DMS79 (cell line): ENCODE results near the gene ZNF865.

ENCODE experiments used
- DNase-seq: peaks from one replicate; lab custom pipeline; 2025; lab: John Stamatoyannopoulos, UW

Gene ZNF865

GRCh38 chr19:55644842-55645511, 39.5 kb downstream of the ZNF865 start:
- peak; percentile 56 for DNase-seq

- DNase-seq = no peak
Measured at GRCh38 chr19:55645512-55645881, 40.0 kb downstream of the ZNF865 start.

GRCh38 chr19:55646889-55647731, 41.7 kb downstream of the ZNF865 start:
- peak; percentile 27 for DNase-seq

- peak; percentile 77 for DNase-seq
Measured at GRCh38 chr19:55647732-55648584, 42.5 kb downstream of the ZNF865 start, which contains the start of gene CCDC106. CCDC106 (plus strand) TSS chr19:55648212; CDS start chr19:55649047, 835 bp downstream.

- no peak for DNase-seq
Measured at GRCh38 chr19:55648585-55649267, 43.3 kb downstream of the ZNF865 start.

GRCh38 chr19:55649268-55650125, 44.0 kb downstream of the ZNF865 start:
- DNase-seq = no peak

GRCh38 chr19:55650126-55650557, 44.7 kb downstream of the ZNF865 start:
- no peak for DNase-seq

GRCh38 chr19:55650602-55651230, 45.3 kb downstream of the ZNF865 start:
- DNase-seq = no peak

GRCh38 chr19:55651236-55651635, 45.8 kb downstream of the ZNF865 start:
- DNase-seq = no peak

- no peak for DNase-seq
Measured at GRCh38 chr19:55652311-55653128, 47.1 kb downstream of the ZNF865 start.

- DNase-seq = peak; percentile 98
Measured at GRCh38 chr19:55653651-55654322, 48.3 kb downstream of the ZNF865 start.

- DNase-seq = peak; percentile 97
Measured at GRCh38 chr19:55654323-55654867, 48.9 kb downstream of the ZNF865 start.

GRCh38 chr19:55654868-55655647, 49.6 kb downstream of the ZNF865 start, which contains the start of gene U2AF2:
U2AF2 (plus strand) TSS chr19:55655035; CDS start chr19:55655105, 70 bp downstream.
- DNase-seq = peak; percentile 73

GRCh38 chr19:55655648-55656040, 50.2 kb downstream of the ZNF865 start:
- DNase-seq = no peak

- no peak for DNase-seq
Measured at GRCh38 chr19:55656552-55656951, 51.1 kb downstream of the ZNF865 start.

- DNase-seq = no peak
Measured at GRCh38 chr19:55656988-55657747, 51.7 kb downstream of the ZNF865 start.
